Gastroesophageal sphincter (tissue), 4 donors: ENCODE results near the gene CYP27A1. TPM values are rescaled to one million over a fixed set of nuclear protein-coding genes. Genes with fewer than 3 reads are reported as not detected.

Experiments
- ATAC-seq: fragments of 150-250 bp; one replicate; pipeline ENCODE4 v1.9.1; 2016; ENCODE audit warnings: mild to moderate bottlenecking, moderate library complexity
- H3K27ac ChIP-seq, 4 donors: fragments of 200-600 bp; sonication (generic) in 3 of 4; 1 replicate in 3 of 4; 2 replicates in 1 of 4; pipeline ENCODE4 v1.5.1; 2016 to 2019
- H3K27me3 ChIP-seq: fragments of 200-600 bp; sonication (generic); one replicate; pipeline ENCODE4 v1.5.1; 2019
- H3K36me3 ChIP-seq, 2 donors: fragments of 200-600 bp; sonication (generic); one replicate each; pipeline ENCODE4 v1.5.1; 2019; ENCODE audit warnings: control low read depth in 1 of 2
- H3K4me1 ChIP-seq, 3 donors: fragments of 200-600 bp; sonication (generic); 1 replicate in 2 of 3; 2 replicates in 1 of 3; pipeline ENCODE4 v1.5.1; 2016 to 2019; ENCODE audit warnings: control low read depth in 2 of 3
- H3K4me3 ChIP-seq, 2 donors: fragments of 200-600 bp; sonication (generic); one replicate each; pipeline ENCODE4 v1.5.1; 2019; ENCODE audit warnings: mild to moderate bottlenecking in 1 of 2, moderate library complexity in 1 of 2
- H3K9me3 ChIP-seq, 3 donors: fragments of 200-600 bp; sonication (generic); one replicate each; pipeline ENCODE4 v1.5.1; 2017 to 2019; ENCODE audit warnings: control low read depth in 2 of 3
- EP300 ChIP-seq: sonication (generic); formaldehyde crosslinking; IDR thresholded peaks from one replicate; pipeline ENCODE4 v1.6.1; 2017; ENCODE audit warnings: antibody characterized with exemption, mild to moderate bottlenecking
- POLR2A ChIP-seq, 2 donors: fragments of 450-650 bp; IDR thresholded peaks; one replicate each; pipeline ENCODE4 v1.6.1; 2017; ENCODE audit warnings: antibody characterized with exemption in 2 of 2, mild to moderate bottlenecking in 2 of 2, moderate library complexity in 1 of 2
- POLR2AphosphoS5 ChIP-seq: sonication (generic); formaldehyde crosslinking; IDR thresholded peaks from one replicate; pipeline ENCODE4 v1.6.1; 2017; ENCODE audit warnings: antibody characterized with exemption
- WGBS, 2 donors: methylation state at CpG; one replicate each; pipeline ENCODE4 v1.1.5; 2018; ENCODE audit warnings: low coverage in 1 of 2; 5-methylcytosine and 5-hydroxymethylcytosine counted together
- total RNA-seq, 4 donors: library from RNA; depleted of rRNA; stranded (reverse); fragments of >200 nt; gene quantifications; one replicate each; pipeline ENCODE4 v1.1.0, GENCODE V29; 2016
- TF ChIP-seq, protein P1 (sequence below), 4 experiments: fragments of 200-600 bp in 2 of 4; fragments of 450-650 bp in 2 of 4; sonication (generic) in 1 of 4; IDR thresholded peaks; one replicate each; pipeline ENCODE4 v1.5.1; 2017 to 2019; ENCODE audit warnings: antibody characterized with exemption in 4 of 4, mild to moderate bottlenecking in 2 of 4, moderate library complexity in 2 of 4

The CYP27A1 gene
- total RNA-seq, 4 donors from 2014 or later = 20.9 to 29.0 (median 23.5) TPM

DNA sequence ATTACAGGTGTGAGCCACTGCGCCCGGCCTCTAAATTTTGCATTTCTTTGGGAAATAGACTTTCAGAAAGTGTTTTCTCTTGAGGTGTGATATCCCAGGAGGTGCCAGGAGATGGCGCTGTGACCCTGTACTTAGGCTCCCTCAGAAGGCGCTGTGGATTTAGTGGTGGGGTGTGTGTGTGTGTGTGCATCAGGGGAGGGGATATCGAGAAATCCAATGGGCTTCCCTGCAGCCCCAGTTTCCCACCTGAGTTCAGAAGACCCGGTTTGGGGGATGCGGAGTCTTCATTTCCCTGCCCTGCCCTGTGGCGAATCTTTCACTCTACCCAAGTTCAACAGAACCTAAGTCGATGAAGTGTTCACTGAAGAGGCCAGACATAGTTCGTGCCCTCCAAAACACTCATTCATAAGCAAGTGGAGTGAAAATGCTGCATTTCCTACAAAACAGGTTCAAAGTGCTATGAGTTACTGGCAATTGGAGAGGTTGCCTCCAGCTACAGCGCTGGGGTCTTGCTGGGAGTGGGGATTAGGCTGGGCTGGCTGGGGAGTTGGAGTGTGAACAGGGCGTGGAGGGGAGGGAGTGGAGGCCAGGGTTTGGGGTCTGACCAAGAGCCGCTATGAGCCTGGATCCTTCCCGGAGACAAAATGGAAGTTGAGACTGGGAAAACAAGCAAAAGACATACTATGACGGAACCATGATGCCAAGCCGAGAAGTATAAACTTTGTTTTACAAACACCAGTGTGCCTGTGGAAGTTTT, 71.1 kb downstream of the CYP27A1 start:
- peak; percentile 59 for ATAC-seq
- H3K36me3 ChIP-seq = no peaks in the 10 kb centered on the region
- TF ChIP-seq, protein P1, sequence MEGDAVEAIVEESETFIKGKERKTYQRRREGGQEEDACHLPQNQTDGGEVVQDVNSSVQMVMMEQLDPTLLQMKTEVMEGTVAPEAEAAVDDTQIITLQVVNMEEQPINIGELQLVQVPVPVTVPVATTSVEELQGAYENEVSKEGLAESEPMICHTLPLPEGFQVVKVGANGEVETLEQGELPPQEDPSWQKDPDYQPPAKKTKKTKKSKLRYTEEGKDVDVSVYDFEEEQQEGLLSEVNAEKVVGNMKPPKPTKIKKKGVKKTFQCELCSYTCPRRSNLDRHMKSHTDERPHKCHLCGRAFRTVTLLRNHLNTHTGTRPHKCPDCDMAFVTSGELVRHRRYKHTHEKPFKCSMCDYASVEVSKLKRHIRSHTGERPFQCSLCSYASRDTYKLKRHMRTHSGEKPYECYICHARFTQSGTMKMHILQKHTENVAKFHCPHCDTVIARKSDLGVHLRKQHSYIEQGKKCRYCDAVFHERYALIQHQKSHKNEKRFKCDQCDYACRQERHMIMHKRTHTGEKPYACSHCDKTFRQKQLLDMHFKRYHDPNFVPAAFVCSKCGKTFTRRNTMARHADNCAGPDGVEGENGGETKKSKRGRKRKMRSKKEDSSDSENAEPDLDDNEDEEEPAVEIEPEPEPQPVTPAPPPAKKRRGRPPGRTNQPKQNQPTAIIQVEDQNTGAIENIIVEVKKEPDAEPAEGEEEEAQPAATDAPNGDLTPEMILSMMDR (IDR thresholded peaks at IDR 0.05) = peak in 3 of 4 experiments; percentile 55 to 72 (median 59)
- no peak for TF ChIP-seq POLR2AphosphoS5

DNA sequence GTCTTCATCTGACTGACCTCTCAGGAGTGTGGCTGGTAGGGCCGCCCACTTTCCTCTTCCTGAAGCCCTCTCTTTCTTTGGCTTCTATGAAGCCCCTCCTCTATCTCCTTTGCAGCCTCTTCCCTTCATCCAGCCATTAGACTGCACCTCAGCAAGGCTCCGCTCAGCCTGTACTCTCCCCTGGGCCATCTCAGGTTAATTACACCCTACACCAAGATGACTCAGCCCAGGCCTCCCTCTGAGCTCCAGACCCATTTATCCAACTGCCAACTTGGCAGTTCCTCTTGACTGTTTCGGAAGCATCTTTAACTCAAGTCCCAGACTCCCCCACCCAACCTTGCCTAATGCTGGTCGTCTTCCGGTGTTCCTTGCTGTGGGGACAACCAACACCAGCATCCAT, 71.8 kb downstream of the CYP27A1 start:
- Histone ChIP-seq H3K4me1 (peaks cover 0 to 4% (median 0%) of the 10 kb centered on the region in 3 donors), H3K27ac (no peak overlapping the region), H3K36me3 (no peaks in the 10 kb centered on the region), H3K4me3 (no peak overlapping the region), H3K27me3 (peaks cover 97% of the 10 kb centered on the region), H3K9me3 (no peaks in the 10 kb centered on the region)
- WGBS, 2 donors = 35 to 52% methylated on average over 3 to 5 of the region's 5 CpGs
- TF ChIP-seq, protein P1 (IDR thresholded peaks at IDR 0.05) = no peak
- TF ChIP-seq POLR2A (IDR thresholded peaks at IDR 0.05) = no peak
- TF ChIP-seq EP300 = no peak
- TF ChIP-seq POLR2AphosphoS5 = no peak
- ATAC-seq = no peak

More for the DNA sequence above, 71.1 kb downstream of the CYP27A1 start:
- Histone ChIP-seq H3K4me3 (no peak overlapping the region), H3K27ac (no peak overlapping the region), H3K27me3 (peaks cover 97% of the 10 kb centered on the region), H3K9me3 (no peaks in the 10 kb centered on the region), H3K4me1 (no peaks in the 10 kb centered on the region)
- 21 to 32% methylated on average over 5 to 7 of the region's 16 CpGs for WGBS, 2 donors

DNA sequence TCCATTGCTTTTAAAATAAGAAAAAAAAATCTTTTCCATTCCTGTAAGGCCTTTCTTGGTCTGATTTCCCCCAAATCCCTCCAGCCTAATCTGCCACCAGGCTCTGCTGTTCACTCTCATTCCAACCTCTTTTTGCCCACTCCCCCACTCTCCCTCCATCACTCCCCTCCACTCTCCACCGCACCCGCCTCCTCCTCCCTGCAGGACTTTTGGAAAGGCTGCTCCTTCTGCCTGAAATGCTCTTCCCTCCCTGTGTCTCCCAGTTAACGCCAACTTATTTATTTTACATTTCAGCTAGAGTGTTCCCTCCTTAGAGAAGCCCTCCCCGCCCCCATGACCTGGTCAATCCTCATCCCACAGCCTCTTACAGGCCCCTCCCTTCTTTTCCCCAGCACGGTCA, 72.9 kb downstream of the CYP27A1 start:
- whole genome bisulfite sequencing, 2 donors = 30 to 35% methylated on average over 5 of the region's 5 CpGs

DNA sequence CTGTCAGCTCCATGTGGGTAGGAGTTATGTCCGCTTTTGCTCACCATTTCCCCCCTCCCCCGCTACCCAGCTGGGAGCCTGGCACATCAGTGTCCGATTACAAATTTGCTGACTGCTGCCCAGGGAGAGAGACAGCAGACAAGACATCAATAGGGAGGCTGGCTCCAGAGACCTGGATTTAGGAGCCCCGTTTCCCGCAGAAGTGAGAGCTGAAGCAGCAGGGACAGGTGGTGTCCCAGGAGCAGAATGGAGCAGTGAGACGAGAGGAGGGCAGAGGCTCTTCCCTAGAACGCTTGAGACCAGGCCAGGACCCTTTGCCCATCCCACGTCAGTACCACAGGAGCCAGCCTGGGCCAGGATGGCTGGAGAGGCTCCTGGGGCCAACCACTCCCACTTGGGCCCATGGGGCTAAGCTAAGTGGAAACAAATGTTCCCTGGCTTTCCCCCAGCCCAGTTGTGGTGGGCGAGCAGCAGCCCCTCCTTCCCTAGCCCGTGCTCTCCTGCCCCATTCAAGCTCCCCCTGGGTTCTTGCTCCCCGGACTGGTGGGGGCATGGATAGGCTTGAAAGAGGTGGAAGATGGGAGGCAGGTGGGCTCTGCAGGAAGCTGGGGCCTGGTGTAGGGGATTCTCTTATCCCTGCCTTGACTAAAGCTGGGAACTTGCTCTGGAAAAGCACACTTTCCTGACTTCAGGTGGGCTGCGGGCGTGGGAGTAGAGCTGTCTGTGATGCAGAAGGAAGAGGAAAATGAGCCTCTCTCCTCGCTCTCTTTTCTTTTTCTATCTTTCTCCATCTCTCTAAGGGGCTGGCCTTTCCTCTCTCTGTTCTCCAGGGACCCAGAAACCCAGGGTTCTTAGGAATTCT, 73.6 kb downstream of the CYP27A1 start:
- H3K9me3 ChIP-seq = no peaks in the 10 kb centered on the region
- no peaks in the 10 kb centered on the region for H3K36me3 ChIP-seq
- no peak overlapping the region for H3K27ac ChIP-seq
- no peak overlapping the region for H3K4me3 ChIP-seq
- H3K27me3 ChIP-seq = peaks cover 97% of the 10 kb centered on the region
- TF ChIP-seq POLR2A (IDR thresholded peaks at IDR 0.05) = no peak
- TF ChIP-seq POLR2AphosphoS5 = no peak
- no peak for TF ChIP-seq EP300
- TF ChIP-seq, protein P1 (IDR thresholded peaks at IDR 0.05) = no peak
- H3K4me1 ChIP-seq = peaks cover 0 to 22% (median 10%) of the 10 kb centered on the region in 3 donors
- 40 to 51% methylated on average over 1 to 6 of the region's 14 CpGs for WGBS, 2 donors
- no peak for ATAC-seq

More for the DNA sequence above, 72.9 kb downstream of the CYP27A1 start:
- Histone ChIP-seq H3K27me3 (peaks cover 97% of the 10 kb centered on the region), H3K36me3 (no peaks in the 10 kb centered on the region), H3K4me1 (peaks cover 0 to 15% (median 3%) of the 10 kb centered on the region in 3 donors), H3K4me3 (no peak overlapping the region), H3K27ac (no peak overlapping the region), H3K9me3 (no peaks in the 10 kb centered on the region)
- TF ChIP-seq, protein P1 (IDR thresholded peaks at IDR 0.05) = no peak
- TF ChIP-seq POLR2A (IDR thresholded peaks at IDR 0.05) (no peak), POLR2AphosphoS5 (no peak), EP300 (no peak)
- no peak for ATAC-seq
